Retinal pigment epithelial cell (primary cell): ENCODE measurements around the gene SNAI3.

Experiments used
- DNase-seq: peaks from one replicate; pipeline ENCODE4 v3.0.0-alpha.2; 2010; ENCODE audit warnings: low read depth
- H3K4me3 ChIP-seq: 2 replicates; pipeline ENCODE4 v1.5.1; 2011; ENCODE audit warnings: mild to moderate bottlenecking, low read length, control low read depth, moderate library complexity
- CTCF ChIP-seq: conservative IDR thresholded peaks from 2 replicates; pipeline ENCODE4 v1.5.1; 2011; ENCODE audit warnings: low read depth, low read length, control low read depth, inconsistent platforms

The SNAI3 gene

GRCh38 chr16:88686439-88687253 is at the start of gene SNAI3:
TSS of gene SNAI3 (minus strand) at chr16:88686507. CDS start at chr16:88686406, 101 bp downstream.
- no peak for TF ChIP-seq CTCF
- DNase-seq: peak; percentile 11

GRCh38 chr16:88736088-88736487 is 49.8 kb upstream of the SNAI3 start:
- DNase-seq: no peak
- no peak overlapping the region for H3K4me3 ChIP-seq
- TF ChIP-seq CTCF: no peak

More at GRCh38 chr16:88686439-88687253, at the start of gene SNAI3:
- H3K4me3 ChIP-seq: peak within 1 kb of the TSS; percentile 50

GRCh38 chr16:88735616-88736015 is 49.3 kb upstream of the SNAI3 start:
- no peak overlapping the region for H3K4me3 ChIP-seq
- no peak for DNase-seq
- TF ChIP-seq CTCF: no peak

DNA sequence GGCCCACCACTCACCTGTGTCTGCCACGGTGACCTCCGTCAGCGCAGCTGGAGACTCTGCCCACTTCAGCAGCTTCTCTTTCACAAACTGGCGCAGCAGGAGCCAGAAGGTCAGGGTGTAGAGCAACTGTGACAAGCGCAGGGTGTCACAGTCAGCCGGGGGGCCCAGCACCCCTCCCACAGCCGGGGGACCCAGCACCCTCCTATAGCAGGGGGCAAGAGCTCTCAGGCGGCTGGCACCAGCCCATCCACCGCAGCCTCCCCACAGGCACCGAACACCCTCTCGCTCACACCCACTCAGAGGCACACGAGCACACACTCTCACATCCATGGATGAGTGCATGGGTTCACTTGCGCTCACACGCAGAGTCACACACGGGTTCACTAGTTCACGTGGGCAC is 48.8 kb upstream of the SNAI3 start:
- DNase-seq: no peak
- TF ChIP-seq CTCF: no peak
- H3K4me3 ChIP-seq: no peak overlapping the region

DNA sequence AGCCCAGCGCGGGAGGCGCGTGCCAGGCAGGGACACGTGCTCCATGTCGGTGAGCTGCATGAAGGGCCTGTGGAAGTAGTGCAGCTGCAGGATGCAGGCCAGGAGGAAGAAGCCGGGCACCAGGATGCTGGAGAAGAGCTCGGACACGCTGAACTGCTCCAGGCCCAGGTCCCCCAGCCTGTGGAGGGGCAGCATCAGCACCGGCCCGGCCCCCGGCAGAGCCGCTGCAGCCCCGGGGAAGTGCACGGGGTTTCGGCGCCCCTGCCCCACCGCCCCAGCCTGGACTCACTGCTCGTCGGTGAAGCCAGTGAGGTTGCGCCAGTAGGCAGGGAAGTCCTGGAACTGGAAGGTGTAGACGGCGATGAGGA is 48.0 kb upstream of the SNAI3 start:
- DNase-seq: no peak
- H3K4me3 ChIP-seq: no peak overlapping the region
- no peak for TF ChIP-seq CTCF

- no peak for DNase-seq
- TF ChIP-seq CTCF: no peak
- H3K4me3 ChIP-seq: no peak overlapping the region
Measured at GRCh38 chr16:88733630-88734360, 47.5 kb upstream of the SNAI3 start.

GRCh38 chr16:88732961-88733294 is 46.6 kb upstream of the SNAI3 start:
- no peak for TF ChIP-seq CTCF
- no peak overlapping the region for H3K4me3 ChIP-seq
- no peak for DNase-seq
